ENCODE measurements around the gene NOS2.
"Not testable (repeated sequence)": the region's sequence is repeated elsewhere in the genome, so short reads cannot be mapped to it uniquely, and the experiment has no call there.

Gene NOS2

GRCh38 chr17:27800522-27800921, at the start of gene NOS2:
Gene NOS2 (minus strand): TSS chr17:27800529. CDS start chr17:27798809, 1,720 bp downstream.
- no peak for DNase-seq

- DNase-seq: no peak
Measured at GRCh38 chr17:27849474-27850185, 49.3 kb upstream of the NOS2 start.

- no peak for DNase-seq
Measured at GRCh38 chr17:27848931-27849330, 48.6 kb upstream of the NOS2 start.

- DNase-seq: not testable (repeated sequence)
Measured at GRCh38 chr17:27846808-27847307, 46.5 kb upstream of the NOS2 start.

- peak; percentile 7 for DNase-seq
Measured at GRCh38 chr17:27846042-27846655, 45.8 kb upstream of the NOS2 start.

- no peak for DNase-seq
Measured at GRCh38 chr17:27845264-27846041, 45.1 kb upstream of the NOS2 start.

- no peak for DNase-seq
Measured at GRCh38 chr17:27840688-27841087, 40.4 kb upstream of the NOS2 start.

GRCh38 chr17:27840406-27840678, 40.0 kb upstream of the NOS2 start:
- DNase-seq: not testable (repeated sequence)

GRCh38 chr17:27839571-27840405, 39.5 kb upstream of the NOS2 start:
- not testable (repeated sequence) for DNase-seq

- DNase-seq: not testable (repeated sequence)
Measured at GRCh38 chr17:27838607-27839006, 38.3 kb upstream of the NOS2 start.

- not testable (repeated sequence) for DNase-seq
Measured at GRCh38 chr17:27837769-27838168, 37.4 kb upstream of the NOS2 start.

GRCh38 chr17:27836651-27837050, 36.3 kb upstream of the NOS2 start:
- DNase-seq: no peak

GRCh38 chr17:27834571-27834970, 34.2 kb upstream of the NOS2 start:
- no peak for DNase-seq

GRCh38 chr17:27832831-27833230, 32.5 kb upstream of the NOS2 start:
- DNase-seq: no peak

- not testable (repeated sequence) for DNase-seq
Measured at GRCh38 chr17:27829888-27830287, 29.6 kb upstream of the NOS2 start.

- not testable (repeated sequence) for DNase-seq
Measured at GRCh38 chr17:27829143-27829711, 28.9 kb upstream of the NOS2 start.

- no peak for DNase-seq
Measured at GRCh38 chr17:27825459-27825858, 25.1 kb upstream of the NOS2 start.

GRCh38 chr17:27824745-27825144, 24.4 kb upstream of the NOS2 start:
- no peak for DNase-seq

- no peak for DNase-seq
Measured at GRCh38 chr17:27824176-27824715, 23.9 kb upstream of the NOS2 start.

GRCh38 chr17:27822108-27822507, 21.8 kb upstream of the NOS2 start:
- DNase-seq: not testable (repeated sequence)

- DNase-seq: no peak
Measured at GRCh38 chr17:27821318-27821717, 21.0 kb upstream of the NOS2 start.

- no peak for DNase-seq
Measured at GRCh38 chr17:27819145-27819544, 18.8 kb upstream of the NOS2 start.

Data from activated CD4-positive, alpha-beta T cell treated with anti-CD3 and anti-CD28 coated beads, Interleukin-2, amount 50 U/mL, for 1 hour (primary cell).